K562 (cell line): ENCODE measurements around the gene CHRM1. TPM values are rescaled to one million over a fixed set of nuclear protein-coding genes. Genes with fewer than 3 reads are reported as not detected.

ENCODE experiments used
- ARID1B ChIP-seq: fragments of 450-650 bp; IDR thresholded peaks from 2 replicates; pipeline ENCODE4 v1.6.1; 2016; ENCODE audit warnings: antibody characterized with exemption, mild to moderate bottlenecking, inconsistent platforms
- FOXJ2 ChIP-seq: fragments of 200-800 bp; sonication (Bioruptor generic); IDR thresholded peaks from 2 replicates; pipeline ENCODE4 v1.6.1; 2016; ENCODE audit warnings: missing genetic modification characterization, missing compliant biosample characterization
- JUND ChIP-seq, 2 experiments: IDR thresholded peaks; 2 replicates in 1 of 2; 3 replicates in 1 of 2; pipeline ENCODE4 v1.6.1; 2011; ENCODE audit warnings: borderline replicate concordance in 2 of 2, low read depth in 2 of 2, low read length in 2 of 2, improper control_type of control experiment in 1 of 2, missing biosample characterization in 1 of 2, missing genetic modification characterization in 1 of 2, missing genetic modification reagents in 1 of 2
- LCOR ChIP-seq: sonication (generic); formaldehyde crosslinking; IDR thresholded peaks from 2 replicates; pipeline ENCODE4 v1.8.0; 2022; ENCODE audit warnings: mild to moderate bottlenecking, missing genetic modification reagents
- MAFG ChIP-seq: fragments of 450-650 bp; conservative IDR thresholded peaks from 2 replicates; pipeline ENCODE4 v1.6.1; 2016; ENCODE audit warnings: missing genetic modification characterization, missing compliant biosample characterization
- MEF2A ChIP-seq: IDR thresholded peaks from 2 replicates; pipeline ENCODE4 v1.6.1; 2011; ENCODE audit warnings: low read depth, mild to moderate bottlenecking, low read length, moderate library complexity; ENCODE audit not compliant: control insufficient read depth
- MYC ChIP-seq, 2 experiments: fragments of 250-450 bp in 1 of 2; sonication (Bioruptor Pico) in 1 of 2; IDR thresholded peaks; 2 replicates each; pipeline versions ENCODE4 v1.5.1 to v1.6.1; 2012 to 2021; ENCODE audit warnings: low read depth in 2 of 2, borderline replicate concordance in 1 of 2, improper control_type of control experiment in 1 of 2, low read length in 1 of 2, mild to moderate bottlenecking in 1 of 2, moderate library complexity in 1 of 2
- PML ChIP-seq: IDR thresholded peaks from 2 replicates; pipeline ENCODE4 v1.6.1; 2012; ENCODE audit warnings: low read length, inconsistent platforms
- POLR2AphosphoS2 ChIP-seq: IDR thresholded peaks from 2 replicates; pipeline ENCODE4 v1.6.1; 2012; ENCODE audit warnings: low read length, improper control_type of control experiment
- POLR2B ChIP-seq: fragments of 450-650 bp; IDR thresholded peaks from 2 replicates; pipeline ENCODE4 v1.6.1; 2018; ENCODE audit warnings: low read depth; ENCODE audit not compliant: partially characterized antibody
- SIRT6 ChIP-seq: IDR thresholded peaks from one replicate; pipeline ENCODE4 v1.6.1; 2012; ENCODE audit warnings: low read depth, mild to moderate bottlenecking, control low read depth, inconsistent platforms, low read length, moderate library complexity
- TAF1 ChIP-seq: IDR thresholded peaks from 2 replicates; pipeline ENCODE4 v1.6.1; 2011; ENCODE audit warnings: mild to moderate bottlenecking, low read length, moderate library complexity; ENCODE audit not compliant: insufficient read depth, control insufficient read depth, severe bottlenecking; ENCODE audit errors: extremely low read depth
- TBL1XR1 ChIP-seq, 2 experiments: IDR thresholded peaks; 2 replicates each; pipeline ENCODE4 v1.6.1; 2012; ENCODE audit warnings: improper control_type of control experiment in 2 of 2, low read length in 2 of 2, mild to moderate bottlenecking in 1 of 2
- TCFL5 ChIP-seq: fragments of 250-450 bp; sonication (Bioruptor Pico); conservative IDR thresholded peaks from 2 replicates; pipeline ENCODE4 v1.6.1; 2021; ENCODE audit warnings: mild to moderate bottlenecking, moderate library complexity, matching md5 sums
- ZNF436 ChIP-seq: fragments of 250-450, 450-650 bp; sonication (Bioruptor Pico); formaldehyde crosslinking; IDR thresholded peaks from 2 replicates; pipeline ENCODE4 v1.7.0; 2020; ENCODE audit warnings: mild to moderate bottlenecking
- polyA plus RNA-seq, 8 experiments: library from polyadenylated mRNA; depleted of rRNA in 4 of 8; stranded (reverse) in 5 of 8; unstranded in 3 of 8; fragments of >200 nt; fragmentation: Nextera tagmentation in 2 of 8; fragmentation: Illumina TruSeq in 1 of 8; extraction: Ambion mirVana in 2 of 8; extraction: Trizol in 1 of 8; gene quantifications; 2 replicates each; pipeline versions ENCODE4 v1.2.1 to v1.2.3, GENCODE V29; 2011 to 2014; ENCODE audit warnings: inconsistent platforms in 1 of 8, missing spikeins in 1 of 8
- total RNA-seq, 7 experiments: library from RNA; depleted of rRNA in 6 of 7; stranded (reverse); fragments of >200 nt in 6 of 7; fragmentation: Illumina TruSeq in 2 of 7; extraction: Trizol in 2 of 7; gene quantifications; 2 replicates each; pipeline versions ENCODE4 v1.2.1 to v1.2.3, GENCODE V29; 2011 to 2021; ENCODE audit warnings: low replicate concordance in 1 of 7
- TF ChIP-seq, protein P1 (sequence below), 2 experiments: IDR thresholded peaks; 2 replicates each; pipeline ENCODE4 v1.6.1; 2011; ENCODE audit warnings: borderline replicate concordance in 1 of 2, control low read depth in 1 of 2, low read depth in 1 of 2, low read length in 1 of 2, mild to moderate bottlenecking in 1 of 2, mixed read lengths in 1 of 2, moderate library complexity in 1 of 2; ENCODE audit not compliant: insufficient read depth in 1 of 2, insufficient read length in 1 of 2, poor library complexity in 1 of 2, severe bottlenecking in 1 of 2; ENCODE audit errors: extremely low read depth in 1 of 2
- TF ChIP-seq, protein P2 (sequence below): sonication (generic); formaldehyde crosslinking; IDR thresholded peaks from 2 replicates; pipeline ENCODE4 v1.8.0; 2023; ENCODE audit warnings: mild to moderate bottlenecking, missing genetic modification reagents
- TF ChIP-seq, protein P3 (sequence below): fragments of 450-650 bp; formaldehyde crosslinking; IDR thresholded peaks from 2 replicates; pipeline ENCODE4 v1.4.0; 2020; ENCODE audit warnings: mild to moderate bottlenecking, mixed read lengths

CHRM1 gene
- total and polyA plus RNA-seq, 9 of the 15 experiments (the other 6 are each of a cell fraction or from before 2014, with no cell fraction given), result not detected

DNA sequence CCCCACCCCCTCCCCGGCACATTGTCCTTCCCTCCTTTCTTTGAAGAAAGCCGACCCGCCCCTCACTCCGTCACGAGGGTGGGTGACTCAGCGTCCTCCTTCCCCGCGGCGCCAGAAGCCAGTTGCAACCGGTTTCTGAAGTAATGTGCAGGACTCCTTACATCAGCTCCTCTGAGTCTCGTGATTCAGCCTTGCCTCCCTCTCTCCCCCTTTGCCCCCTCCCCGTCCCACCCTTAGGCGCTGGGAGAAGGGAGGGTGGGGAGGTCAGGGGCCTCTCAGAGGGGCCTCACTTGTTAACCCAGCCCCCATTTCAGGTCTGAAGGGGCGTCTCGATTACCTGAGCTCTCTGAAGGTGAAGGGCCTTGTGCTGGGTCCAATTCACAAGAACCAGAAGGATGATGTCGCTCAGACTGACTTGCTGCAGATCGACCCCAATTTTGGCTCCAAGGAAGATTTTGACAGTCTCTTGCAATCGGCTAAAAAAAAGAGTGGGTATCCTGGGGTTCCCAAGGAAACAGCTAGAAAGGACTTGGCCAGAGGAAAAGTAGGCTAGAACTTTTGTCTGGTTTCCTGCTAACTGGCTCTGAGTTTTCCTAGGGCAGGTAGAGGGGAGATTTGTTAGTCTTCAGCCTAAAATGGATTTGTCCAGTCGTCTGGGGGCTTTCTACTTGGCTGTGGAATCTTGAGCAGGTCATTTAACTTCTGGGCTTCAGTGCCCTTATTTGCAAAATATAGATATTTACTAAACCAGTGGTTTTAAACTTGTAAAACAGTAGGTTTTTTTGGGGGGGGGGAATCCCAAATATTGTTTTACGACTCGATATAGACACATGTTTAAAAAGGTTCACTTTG is 39.4 kb downstream of the CHRM1 start (continued):
- TF ChIP-seq ARID1B (peak; percentile 35; the same call in 1 of the 2 replicates), JUND (IDR thresholded peaks at IDR 0.05; ENCODE audit: borderline replicate concordance, low read depth, low read length) (peak; percentile 96), JUND (tag; IDR thresholded peaks at IDR 0.05; ENCODE audit: borderline replicate concordance, low read depth, low read length) (peak; percentile 85; the same call in 1 of the 3 replicates), LCOR (CRISPR knock-in tag) (0 out of 2 replicates have a peak, but pooled peaks have one; percentile 73), MAFG (tag) (peak; percentile 84), TCFL5 (CRISPR knock-in tag) (no peak), MYC (IDR thresholded peaks at IDR 0.05; ENCODE audit: low read depth, low read length) (peak; percentile 96), MYC (CRISPR knock-in tag; IDR thresholded peaks at IDR 0.05; ENCODE audit: borderline replicate concordance, low read depth) (no peak), POLR2AphosphoS2 (peak; percentile 51; the same call in 1 of the 2 replicates), PML (0 out of 2 replicates have a peak, but pooled peaks have one; percentile 22), TAF1 (peak; percentile 63), TBL1XR1 (IDR thresholded peaks at IDR 0.05; ENCODE audit: low read length in 2 of 2) (peak in 1 of 2 experiments; percentile 53; a peak in 2 of 4 replicates), POLR2B (peak; percentile 39), SIRT6 (no peak), MEF2A (no peak), FOXJ2 (tag) (peak; percentile 79; the same call in 1 of the 2 replicates), ZNF436 (CRISPR knock-in tag) (0 out of 2 replicates have a peak, but pooled peaks have one; percentile 23)
- TF ChIP-seq, protein P1, sequence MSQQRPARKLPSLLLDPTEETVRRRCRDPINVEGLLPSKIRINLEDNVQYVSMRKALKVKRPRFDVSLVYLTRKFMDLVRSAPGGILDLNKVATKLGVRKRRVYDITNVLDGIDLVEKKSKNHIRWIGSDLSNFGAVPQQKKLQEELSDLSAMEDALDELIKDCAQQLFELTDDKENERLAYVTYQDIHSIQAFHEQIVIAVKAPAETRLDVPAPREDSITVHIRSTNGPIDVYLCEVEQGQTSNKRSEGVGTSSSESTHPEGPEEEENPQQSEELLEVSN (IDR thresholded peaks at IDR 0.05; ENCODE audit: borderline replicate concordance in 1 of 2, extremely low read depth in 1 of 2, insufficient read depth in 1 of 2, insufficient read length in 1 of 2, low read depth in 1 of 2, low read length in 1 of 2, poor library complexity in 1 of 2, severe bottlenecking in 1 of 2), result peak in 1 of 2 experiments; percentile 82
- TF ChIP-seq, protein P2, sequence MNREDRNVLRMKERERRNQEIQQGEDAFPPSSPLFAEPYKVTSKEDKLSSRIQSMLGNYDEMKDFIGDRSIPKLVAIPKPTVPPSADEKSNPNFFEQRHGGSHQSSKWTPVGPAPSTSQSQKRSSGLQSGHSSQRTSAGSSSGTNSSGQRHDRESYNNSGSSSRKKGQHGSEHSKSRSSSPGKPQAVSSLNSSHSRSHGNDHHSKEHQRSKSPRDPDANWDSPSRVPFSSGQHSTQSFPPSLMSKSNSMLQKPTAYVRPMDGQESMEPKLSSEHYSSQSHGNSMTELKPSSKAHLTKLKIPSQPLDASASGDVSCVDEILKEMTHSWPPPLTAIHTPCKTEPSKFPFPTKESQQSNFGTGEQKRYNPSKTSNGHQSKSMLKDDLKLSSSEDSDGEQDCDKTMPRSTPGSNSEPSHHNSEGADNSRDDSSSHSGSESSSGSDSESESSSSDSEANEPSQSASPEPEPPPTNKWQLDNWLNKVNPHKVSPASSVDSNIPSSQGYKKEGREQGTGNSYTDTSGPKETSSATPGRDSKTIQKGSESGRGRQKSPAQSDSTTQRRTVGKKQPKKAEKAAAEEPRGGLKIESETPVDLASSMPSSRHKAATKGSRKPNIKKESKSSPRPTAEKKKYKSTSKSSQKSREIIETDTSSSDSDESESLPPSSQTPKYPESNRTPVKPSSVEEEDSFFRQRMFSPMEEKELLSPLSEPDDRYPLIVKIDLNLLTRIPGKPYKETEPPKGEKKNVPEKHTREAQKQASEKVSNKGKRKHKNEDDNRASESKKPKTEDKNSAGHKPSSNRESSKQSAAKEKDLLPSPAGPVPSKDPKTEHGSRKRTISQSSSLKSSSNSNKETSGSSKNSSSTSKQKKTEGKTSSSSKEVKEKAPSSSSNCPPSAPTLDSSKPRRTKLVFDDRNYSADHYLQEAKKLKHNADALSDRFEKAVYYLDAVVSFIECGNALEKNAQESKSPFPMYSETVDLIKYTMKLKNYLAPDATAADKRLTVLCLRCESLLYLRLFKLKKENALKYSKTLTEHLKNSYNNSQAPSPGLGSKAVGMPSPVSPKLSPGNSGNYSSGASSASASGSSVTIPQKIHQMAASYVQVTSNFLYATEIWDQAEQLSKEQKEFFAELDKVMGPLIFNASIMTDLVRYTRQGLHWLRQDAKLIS (CRISPR knock-in tag), result peak; percentile 18; the same call in 1 of the 2 replicates
- TF ChIP-seq, protein P3, sequence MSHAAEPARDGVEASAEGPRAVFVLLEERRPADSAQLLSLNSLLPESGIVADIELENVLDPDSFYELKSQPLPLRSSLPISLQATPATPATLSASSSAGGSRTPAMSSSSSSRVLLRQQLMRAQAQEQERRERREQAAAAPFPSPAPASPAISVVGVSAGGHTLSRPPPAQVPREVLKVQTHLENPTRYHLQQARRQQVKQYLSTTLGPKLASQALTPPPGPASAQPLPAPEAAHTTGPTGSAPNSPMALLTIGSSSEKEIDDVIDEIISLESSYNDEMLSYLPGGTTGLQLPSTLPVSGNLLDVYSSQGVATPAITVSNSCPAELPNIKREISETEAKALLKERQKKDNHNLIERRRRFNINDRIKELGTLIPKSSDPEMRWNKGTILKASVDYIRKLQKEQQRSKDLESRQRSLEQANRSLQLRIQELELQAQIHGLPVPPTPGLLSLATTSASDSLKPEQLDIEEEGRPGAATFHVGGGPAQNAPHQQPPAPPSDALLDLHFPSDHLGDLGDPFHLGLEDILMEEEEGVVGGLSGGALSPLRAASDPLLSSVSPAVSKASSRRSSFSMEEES (CRISPR knock-in tag), result peak; percentile 88
